Measurements from ENCODE around the gene ITPR2. TPM values are rescaled to one million over a fixed set of nuclear protein-coding genes. Genes with fewer than 3 reads are reported as not detected.

ITPR2 gene
- total and polyA plus RNA-seq, 2 of the 8 experiments (the other 6 are each of a cell fraction or from before 2014, with no cell fraction given), result 4.1 to 48.3 TPM

DNA sequence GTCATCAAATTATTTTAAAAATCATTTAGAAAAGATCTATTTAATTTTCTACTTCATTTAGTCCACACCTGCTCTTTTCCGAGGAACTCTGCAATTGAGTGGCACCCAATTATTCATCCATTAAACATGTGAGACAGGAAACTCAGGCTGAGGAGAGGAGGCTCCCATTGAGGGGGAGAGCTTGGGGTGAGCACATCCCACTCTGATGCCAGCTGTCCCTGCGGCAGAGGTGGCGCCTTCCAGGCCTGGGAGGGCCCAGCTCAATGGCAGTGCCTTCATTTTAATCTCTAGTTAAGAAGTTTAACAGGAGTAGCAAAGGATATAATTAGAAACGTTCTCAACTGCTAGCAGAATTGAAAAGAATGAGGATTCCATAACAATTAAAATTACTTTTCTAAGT is 92.0 kb downstream of the ITPR2 start (continued):
- TF ChIP-seq, protein P1, sequence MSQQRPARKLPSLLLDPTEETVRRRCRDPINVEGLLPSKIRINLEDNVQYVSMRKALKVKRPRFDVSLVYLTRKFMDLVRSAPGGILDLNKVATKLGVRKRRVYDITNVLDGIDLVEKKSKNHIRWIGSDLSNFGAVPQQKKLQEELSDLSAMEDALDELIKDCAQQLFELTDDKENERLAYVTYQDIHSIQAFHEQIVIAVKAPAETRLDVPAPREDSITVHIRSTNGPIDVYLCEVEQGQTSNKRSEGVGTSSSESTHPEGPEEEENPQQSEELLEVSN (IDR thresholded peaks at IDR 0.05), result no peak
- no peak for TF ChIP-seq KDM5A (IDR thresholded peaks at IDR 0.05; ENCODE audit: low read length)
- TF ChIP-seq EP300 (IDR thresholded peaks at IDR 0.05; ENCODE audit: borderline replicate concordance in 1 of 2, low read depth in 2 of 2, low read length in 2 of 2), result no peak
- TF ChIP-seq YY1 (IDR thresholded peaks at IDR 0.05; ENCODE audit: low read depth, low read length), result no peak
